ENCODE measurements around the gene TMSB10. TPM values are rescaled to one million over a fixed set of nuclear protein-coding genes. Genes with fewer than 3 reads are reported as not detected.
"Not testable (repeated sequence)": the region's sequence is repeated elsewhere in the genome, so short reads cannot be mapped to it uniquely, and the experiment has no call there.

The TMSB10 gene
- total RNA-seq, 1 donor from 2014 or later, result 5,911 TPM

GRCh38 chr2:84899304-84900204 is 5.9 kb upstream of the TMSB10 start:
- intact Hi-C loops (cut with micrococcal nuclease), result no loop called here

GRCh38 chr2:84900971-84901370 is 4.5 kb upstream of the TMSB10 start:
- intact Hi-C loops (cut with micrococcal nuclease), result no loop called here

GRCh38 chr2:84901593-84902120 is 3.8 kb upstream of the TMSB10 start:
- intact Hi-C loops (cut with micrococcal nuclease), result no loop called here

DNA sequence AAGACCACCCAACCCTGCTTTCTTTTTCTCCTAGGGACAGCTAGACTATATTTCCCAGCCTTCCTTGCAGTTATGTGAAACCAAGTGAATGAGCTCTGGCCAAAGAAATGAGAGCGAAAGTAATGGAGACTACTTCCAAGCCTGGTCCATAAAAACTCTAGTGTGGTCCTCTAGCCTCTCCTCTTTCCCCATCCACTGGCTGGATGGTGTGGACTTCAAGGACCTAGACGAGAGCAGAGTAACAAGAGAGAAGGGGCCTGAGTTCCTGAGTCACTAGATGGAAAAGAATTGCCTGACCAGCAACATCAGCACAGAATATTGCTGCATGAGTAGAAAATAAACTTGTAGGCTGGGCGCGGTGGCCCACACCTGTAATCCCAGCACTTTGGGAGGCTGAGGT is 2.9 kb upstream of the TMSB10 start:
- intact Hi-C loops (cut with micrococcal nuclease), result no loop called here

DNA sequence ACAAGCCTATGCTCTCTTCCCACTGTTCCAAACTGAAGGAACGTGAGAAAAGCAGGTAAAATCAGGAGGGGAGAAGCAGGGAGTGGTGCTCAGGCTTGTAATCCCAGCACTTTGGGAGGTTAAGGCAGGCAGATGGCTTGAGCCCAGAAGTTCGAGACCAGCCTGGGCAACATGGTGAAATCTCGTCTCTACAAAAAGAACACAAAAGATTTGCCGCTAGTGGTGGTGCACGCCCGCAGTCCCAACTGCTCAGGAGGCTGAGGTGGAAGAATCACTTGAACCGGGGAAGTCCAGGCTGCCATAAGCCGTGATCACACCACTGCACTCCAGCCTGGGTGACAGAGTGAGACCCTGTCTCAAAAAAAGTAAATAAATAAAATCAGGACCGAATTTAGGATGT is 1.3 kb upstream of the TMSB10 start:
- intact Hi-C loops (cut with micrococcal nuclease), result loop anchor here (2.0 kb wide), 1 partner anchor 15 kb away; no protein-coding TSS in a partner anchor

DNA sequence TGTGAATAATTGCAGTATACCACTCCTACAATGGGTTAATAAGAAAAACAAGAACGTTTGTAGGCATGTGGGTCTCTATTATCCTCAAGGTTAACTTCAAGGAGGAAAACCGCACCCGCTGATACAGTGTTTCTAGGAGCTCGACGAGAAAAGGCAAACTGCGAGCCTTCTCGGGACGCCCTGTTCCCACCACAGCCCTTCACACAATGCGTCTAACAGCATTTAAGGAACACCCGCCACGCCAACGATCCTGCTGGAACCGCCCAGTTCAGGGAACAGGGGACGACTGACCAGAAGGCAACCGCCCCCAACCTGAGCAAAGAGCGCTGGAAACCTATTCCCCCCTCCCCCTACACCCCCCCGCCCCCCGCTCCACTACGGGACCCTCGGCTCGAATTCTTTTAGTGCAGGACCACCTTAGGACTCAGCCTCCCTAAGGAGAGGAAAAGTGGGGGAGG is 710 bp upstream of the TMSB10 start:
- intact Hi-C loops (cut with micrococcal nuclease), result loop anchor here (1.0 to 5.0 kb wide), 6 partner anchors 10 to 122 kb away; no protein-coding TSS in a partner anchor

DNA sequence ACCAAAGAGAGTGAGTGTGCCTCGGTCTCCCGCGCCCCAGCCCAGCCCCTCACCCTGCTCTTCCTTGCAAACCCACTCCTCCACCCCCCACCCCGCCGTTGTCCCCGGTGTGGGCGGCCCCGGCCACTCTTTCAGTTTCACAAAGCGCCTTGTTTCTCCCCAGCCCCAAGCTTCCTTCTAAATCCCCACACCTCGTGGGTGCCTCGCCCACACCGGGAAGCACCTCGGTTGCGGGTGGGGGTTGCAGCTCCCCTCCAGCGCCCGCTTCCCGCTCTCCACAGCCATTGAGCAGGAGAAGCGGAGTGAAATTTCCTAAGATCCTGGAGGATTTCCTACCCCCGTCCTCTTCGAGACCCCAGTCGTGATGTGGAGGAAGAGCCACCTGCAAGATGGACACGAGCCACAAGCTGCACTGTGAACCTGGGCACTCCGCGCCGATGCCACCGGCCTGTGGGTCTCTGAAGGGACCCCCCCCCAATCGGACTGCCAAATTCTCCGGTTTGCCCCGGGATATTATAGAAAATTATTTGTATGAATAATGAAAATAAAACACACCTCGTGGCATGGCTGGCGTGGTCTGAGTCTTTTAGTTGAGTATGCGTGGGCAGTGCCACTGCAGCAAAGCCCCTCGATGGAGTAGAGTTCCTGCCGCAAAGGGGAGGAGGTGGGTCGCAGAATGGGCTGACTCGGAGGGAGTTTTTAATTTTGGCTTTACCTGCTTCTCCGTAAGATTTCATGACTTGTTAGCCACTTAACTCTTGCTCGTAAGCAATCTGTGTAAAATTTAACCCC is 848 bp downstream of the TMSB10 start:
- intact Hi-C loops (cut with micrococcal nuclease), result loop anchor here (2.0 to 5.0 kb wide), 2 partner anchors 60 to 124 kb away; no protein-coding TSS in a partner anchor

DNA sequence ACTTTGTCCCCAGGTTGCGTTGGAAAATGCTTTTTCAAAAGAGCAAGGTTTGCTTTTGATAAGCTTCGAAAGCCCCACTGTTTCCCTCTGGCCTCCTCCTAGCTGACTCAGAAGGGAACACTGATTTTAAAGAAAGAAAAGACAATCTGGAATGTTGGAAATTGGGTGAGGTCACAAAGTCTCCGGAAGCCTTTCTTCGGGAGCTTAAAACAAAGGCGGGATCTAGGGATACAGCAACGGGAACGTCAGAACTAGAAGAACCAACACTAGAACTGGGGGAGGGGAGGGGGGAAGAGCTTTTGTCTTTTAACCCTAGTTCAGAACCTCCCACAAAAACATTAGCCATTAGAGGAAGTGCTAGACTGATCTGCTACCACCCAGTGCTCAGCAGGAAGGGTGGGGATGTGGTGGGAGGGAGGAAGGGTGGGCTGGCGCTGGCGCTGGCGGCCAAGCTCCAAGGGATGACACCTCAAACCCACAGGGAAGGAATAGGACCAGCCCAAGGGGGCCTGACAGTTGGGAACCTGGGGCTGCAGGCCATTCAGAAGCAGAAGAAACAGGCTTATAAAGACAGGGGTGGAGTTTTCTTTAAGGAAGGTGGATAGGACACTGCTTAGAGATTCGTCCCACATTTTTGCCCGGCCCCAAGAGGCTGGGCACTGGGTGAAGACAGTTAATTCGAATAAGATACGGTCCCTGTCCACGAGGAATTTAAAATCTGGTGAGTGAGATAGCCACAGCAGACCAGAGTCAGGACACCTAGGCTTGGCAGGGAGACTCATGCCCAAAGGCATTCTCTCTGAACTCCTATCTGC is 1.7 kb downstream of the TMSB10 start:
- intact Hi-C loops (cut with micrococcal nuclease), result loop anchor here (1.0 to 5.0 kb wide), 4 partner anchors 9 to 125 kb away; no protein-coding TSS in a partner anchor

- intact Hi-C loops (cut with micrococcal nuclease), result loop anchor here (1.0 to 5.0 kb wide), 3 partner anchors 10 to 127 kb away; partner anchors contain the start of gene KCMF1
Observed at GRCh38 chr2:84908948-84909713, 3.7 kb downstream of the TMSB10 start.

DNA sequence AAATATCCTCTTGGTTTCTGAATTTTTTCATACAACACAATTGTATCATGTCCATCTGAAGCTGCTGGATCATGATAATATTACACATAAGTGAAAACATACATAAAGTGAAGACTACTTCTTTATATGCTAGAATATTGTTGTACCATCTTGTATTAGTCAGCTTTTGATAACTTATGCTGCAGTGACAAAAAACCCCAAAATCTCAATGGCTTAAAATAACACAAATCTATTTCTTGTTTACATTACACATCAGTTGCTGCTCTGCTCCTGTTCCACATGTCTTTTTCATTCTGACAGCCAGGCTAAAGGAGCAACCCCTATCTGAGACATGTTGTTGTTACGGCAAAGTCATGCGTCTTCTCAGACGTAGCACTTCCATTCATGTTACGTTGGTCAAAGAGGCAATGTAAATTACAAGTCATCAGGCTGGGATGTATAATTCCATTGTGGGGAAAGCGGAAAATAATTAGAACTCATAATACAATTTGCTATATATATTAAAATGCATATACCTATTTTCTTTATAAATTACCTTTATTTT is 5.8 kb downstream of the TMSB10 start:
- intact Hi-C loops (cut with micrococcal nuclease), result no loop called here

- intact Hi-C loops (cut with micrococcal nuclease), result no loop called here
Observed at GRCh38 chr2:84912984-84913383, 7.5 kb downstream of the TMSB10 start.

- intact Hi-C loops (cut with micrococcal nuclease), result no loop called here
Observed at GRCh38 chr2:84914334-84914733, 8.9 kb downstream of the TMSB10 start.

GRCh38 chr2:84915675-84916074 is 10.2 kb downstream of the TMSB10 start:
- intact Hi-C loops (cut with micrococcal nuclease), result not testable (repeated sequence)

DNA sequence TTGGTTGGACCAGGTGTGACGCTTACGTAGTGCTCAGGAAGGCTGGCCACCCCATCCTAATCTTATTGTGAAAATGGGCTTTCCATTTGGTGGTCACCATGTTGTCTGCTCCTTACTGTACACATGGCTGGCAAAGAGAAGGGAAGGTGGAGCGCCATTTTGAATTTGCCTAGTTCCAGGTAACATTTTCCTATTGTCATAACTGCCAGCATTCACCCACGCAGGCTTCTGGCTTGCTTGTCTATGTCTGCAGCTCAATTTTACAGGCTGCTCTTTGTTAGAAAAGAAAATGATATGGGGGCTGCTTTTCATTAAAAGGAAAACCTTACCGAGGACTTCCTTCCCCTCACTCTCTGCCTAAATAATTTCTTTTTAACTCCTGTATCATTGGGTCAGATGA is 12.4 kb downstream of the TMSB10 start:
- intact Hi-C loops (cut with micrococcal nuclease), result not testable (repeated sequence)

GRCh38 chr2:84918430-84918829 is 13.0 kb downstream of the TMSB10 start:
- intact Hi-C loops (cut with micrococcal nuclease), result no loop called here

DNA sequence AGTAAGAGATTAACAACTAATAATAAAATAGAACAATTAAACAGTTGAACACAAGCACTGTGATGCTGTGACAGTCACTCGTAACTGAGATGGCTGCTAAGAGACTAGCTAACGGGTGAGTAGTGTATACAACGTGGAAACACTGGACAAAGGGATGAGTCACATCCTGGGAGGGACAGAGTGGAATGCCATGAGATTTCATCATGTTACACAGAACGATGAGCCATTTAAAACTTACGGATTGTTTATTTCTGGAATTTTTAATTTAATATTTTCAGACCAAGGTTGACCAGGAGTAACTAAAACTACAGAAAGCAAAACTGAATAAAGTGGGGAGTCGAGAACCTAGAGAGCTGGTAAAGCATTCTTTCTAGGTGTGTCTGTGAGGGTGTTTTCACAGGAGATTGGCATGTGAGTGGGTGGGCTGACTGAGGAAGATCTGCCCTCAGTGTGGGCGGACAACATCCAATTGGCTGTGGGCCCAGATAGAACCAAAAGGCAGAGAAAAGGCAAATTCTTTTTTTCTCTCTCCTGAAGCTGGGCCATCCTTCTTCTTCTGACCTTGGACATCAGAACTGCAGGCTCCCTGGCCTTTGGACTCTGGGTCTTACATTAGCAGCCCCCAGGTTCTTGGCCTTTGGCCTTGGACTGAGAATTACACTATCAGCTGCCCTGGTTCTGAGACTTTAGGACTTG is 14.6 kb downstream of the TMSB10 start:
- intact Hi-C loops (cut with micrococcal nuclease), result loop anchor here (1.0 kb wide), 1 partner anchor 12 kb away; no protein-coding TSS in a partner anchor

GRCh38 chr2:84923009-84923408 is 17.6 kb downstream of the TMSB10 start:
- intact Hi-C loops (cut with micrococcal nuclease), result no loop called here

DNA sequence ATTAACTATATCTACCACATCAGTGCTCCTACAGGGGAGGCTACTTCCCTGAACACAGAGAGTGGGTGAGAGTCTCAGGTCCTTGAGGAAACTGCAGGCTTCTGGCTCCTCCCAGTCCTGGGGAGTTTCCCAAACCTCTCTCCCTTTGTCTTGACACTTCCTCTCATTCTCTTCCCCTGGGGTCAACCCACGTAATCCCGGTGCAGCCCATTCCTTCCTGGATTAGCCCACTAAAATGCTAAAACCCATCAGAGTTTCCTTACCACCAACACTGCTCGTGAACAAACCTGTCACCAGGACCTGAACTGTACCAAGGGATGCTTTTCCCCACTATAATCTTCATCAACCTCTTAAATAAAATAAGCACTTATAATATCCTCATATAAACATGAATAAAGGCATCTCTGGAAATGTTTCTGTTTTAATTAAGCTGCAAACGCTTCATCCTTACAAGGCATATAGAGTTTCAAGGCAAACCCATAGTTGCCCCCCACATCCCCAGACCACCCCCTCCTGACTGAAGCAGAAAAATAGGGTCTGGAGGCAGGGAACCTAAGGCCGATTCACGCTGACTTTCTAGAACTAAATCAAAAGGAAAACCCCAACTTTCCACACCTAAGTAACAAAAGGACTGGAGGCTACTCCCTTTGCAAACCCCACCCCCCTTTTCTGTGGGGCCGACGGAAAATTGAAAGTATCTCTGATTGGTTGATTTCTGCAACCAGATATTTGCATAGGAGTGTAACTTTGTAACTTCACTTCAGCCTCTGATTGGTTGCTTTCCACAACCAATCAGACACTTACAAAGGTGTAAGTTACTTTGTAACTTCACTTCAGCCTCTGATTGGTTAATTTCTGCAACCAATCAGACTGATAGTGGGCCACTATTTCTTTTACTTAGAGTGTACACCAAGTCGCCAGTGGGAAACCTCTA is 19.0 kb downstream of the TMSB10 start:
- intact Hi-C loops (cut with micrococcal nuclease), result loop anchor here (1.0 to 2.0 kb wide), 7 partner anchors 19 to 466 kb away; partner anchors contain the start of genes SUCLG1, TMSB10 and TRABD2A

Measured in T-helper 2 cell treated with Interferon-gamma antibody and Interleukin-4, amounts not matched to agents 100 ng/mL and 5 ng/mL, for 36 hours (primary cell).